ENCODE results near the gene SF3B3.
"Not testable (repeated sequence)": the region's sequence is repeated elsewhere in the genome, so short reads cannot be mapped to it uniquely, and the experiment has no call there.

The SF3B3 gene

DNA sequence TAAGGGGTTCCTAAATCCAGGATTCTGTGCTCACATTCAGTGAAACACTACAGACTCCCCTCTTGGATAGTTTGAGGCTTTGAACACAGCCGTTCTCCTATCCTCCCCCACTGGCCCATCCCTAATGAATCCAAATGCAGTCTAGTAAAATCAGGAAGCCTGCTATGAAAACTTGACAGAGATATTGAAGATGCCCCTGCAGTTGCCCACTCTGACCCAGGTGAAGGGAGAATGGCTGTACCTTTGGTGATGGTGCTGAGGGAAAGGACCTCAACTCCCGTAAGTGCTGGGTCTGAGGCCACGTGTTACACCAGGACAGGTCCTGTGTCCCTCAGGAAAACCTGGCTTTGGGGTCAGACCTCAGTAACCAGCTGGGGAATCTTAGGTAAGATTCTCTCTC, 54.4 kb downstream of the SF3B3 start:
- DNase-seq = no peak
- Mint-ChIP-seq H3K27me3 (no peaks in the 10 kb centered on the region), H3K27ac (no peak overlapping the region), H3K36me3 (peaks cover 14% of the 10 kb centered on the region), H3K4me1 (no peaks in the 10 kb centered on the region), H3K4me3 (no peak overlapping the region), H3K9me3 (no peaks in the 10 kb centered on the region)
- CTCF ChIA-PET = no interaction called here

DNA sequence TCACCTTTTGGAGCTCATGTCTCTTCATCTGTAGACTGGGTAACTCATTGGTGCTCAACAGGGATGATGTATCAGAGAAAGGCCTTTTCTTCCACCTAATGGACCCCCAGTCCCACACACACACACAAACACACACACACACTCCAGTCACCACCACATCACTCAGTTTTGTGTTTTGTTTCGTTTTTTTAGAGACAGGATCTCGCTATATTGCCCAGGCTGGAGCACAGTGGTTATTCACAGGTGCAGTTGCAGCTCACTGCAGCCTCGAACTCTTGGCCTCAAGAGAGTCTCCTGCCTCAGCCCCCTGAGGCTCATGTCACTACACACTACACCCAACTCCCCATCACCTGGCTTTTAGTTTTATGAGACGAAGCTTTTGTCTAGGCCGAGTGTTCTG, 55.6 kb downstream of the SF3B3 start:
- Mint-ChIP-seq H3K4me1 (no peaks in the 10 kb centered on the region), H3K36me3 (peaks cover 5% of the 10 kb centered on the region), H3K4me3 (no peak overlapping the region), H3K27me3 (peaks cover 5% of the 10 kb centered on the region), H3K9me3 (no peaks in the 10 kb centered on the region), H3K27ac (peak overlapping the region; percentile 52)
- no peak for DNase-seq
- CTCF ChIA-PET = interaction anchor here (0.6 kb wide), 1 partner anchor 19 kb away, joined by 4 read pairs; no protein-coding TSS in a partner anchor

DNA sequence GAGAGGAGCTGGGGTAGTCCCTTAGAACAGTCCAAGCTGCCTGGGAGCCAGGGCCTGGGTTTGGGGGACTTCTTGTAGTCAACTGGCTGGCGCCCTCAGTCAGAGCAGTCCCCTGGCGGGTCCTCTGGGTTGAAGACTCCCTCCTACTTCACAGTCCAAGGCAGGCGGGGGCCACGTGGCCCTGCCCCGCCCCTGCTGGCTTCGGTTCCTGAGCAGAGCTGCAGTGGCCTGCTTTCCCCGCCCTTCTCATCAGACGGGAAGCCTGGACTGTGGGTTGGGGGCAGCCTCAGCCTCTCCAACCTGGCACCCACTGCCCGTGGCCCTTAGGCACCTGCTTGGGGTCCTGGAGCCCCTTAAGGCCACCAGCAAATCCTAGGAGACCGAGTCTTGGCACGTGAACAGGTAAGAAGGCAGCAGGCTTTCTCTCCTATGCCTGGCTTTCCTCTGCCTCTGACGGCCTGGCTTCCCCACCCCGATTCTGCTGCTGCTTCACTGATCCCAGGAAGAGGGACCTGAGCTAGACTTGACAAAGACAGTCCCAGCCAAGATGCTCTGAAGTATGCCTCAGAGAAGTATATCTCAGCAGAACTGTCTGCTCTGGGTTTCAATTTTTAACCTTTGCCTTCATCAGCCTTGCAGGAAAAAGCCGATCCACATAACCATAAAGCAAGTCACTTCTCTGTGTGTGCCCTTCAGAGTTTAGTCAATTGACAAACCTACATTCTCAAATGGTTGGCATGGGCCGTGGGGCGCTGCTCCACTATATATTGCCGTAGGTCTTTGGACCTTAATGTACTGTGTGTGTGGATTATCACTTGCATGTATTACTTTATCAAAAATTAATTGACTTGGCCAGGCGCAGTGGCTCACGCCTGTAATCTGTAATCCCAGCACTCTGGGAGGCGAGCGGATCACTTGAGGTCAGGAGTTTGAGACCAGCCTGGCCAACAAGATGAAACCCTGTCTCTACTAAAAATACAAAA, 56.3 kb downstream of the SF3B3 start:
- H3K4me1 Mint-ChIP-seq = no peaks in the 10 kb centered on the region
- no peak overlapping the region for H3K27ac Mint-ChIP-seq
- no peaks in the 10 kb centered on the region for H3K9me3 Mint-ChIP-seq
- no peak overlapping the region for H3K4me3 Mint-ChIP-seq
- H3K36me3 Mint-ChIP-seq = no peaks in the 10 kb centered on the region
- peaks cover 9% of the 10 kb centered on the region for H3K27me3 Mint-ChIP-seq
- CTCF ChIA-PET = no interaction called here
- DNase-seq = no peak

DNA sequence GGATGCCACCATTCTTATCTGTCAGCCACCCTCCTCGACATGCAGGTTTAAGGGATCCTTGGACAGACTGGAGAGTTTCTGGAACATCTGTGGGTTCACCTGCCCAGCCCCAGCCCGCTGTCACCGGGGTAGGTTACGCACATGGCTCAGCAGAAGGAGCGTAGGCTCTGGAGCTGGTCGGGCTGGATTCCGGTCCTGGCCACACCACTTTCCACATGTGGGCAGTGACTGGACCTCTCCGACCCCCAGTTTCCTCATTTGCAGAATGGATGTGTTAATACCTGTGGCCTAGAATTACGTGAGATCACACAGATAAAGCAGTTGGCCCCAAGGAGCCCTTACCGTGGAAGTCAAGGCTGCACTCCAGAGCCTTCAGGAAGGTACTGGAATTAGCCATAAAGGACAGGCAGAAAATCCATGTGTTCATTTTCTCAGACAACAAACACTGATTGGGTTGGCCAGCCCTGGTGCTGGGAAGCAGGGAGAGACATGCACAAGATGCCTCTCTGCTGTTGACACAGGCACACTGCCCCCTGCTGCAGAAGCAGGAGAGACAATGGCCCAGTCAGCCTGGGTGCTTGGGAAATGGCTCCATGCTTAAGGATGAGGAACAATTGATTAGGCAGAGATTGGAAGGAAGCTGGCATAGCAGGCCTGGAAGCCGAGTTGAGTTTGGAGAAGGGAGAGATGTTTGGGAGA, 58.8 kb downstream of the SF3B3 start:
- H3K27me3 Mint-ChIP-seq = peaks cover 13% of the 10 kb centered on the region
- no peaks in the 10 kb centered on the region for H3K9me3 Mint-ChIP-seq
- no peak for DNase-seq
- H3K36me3 Mint-ChIP-seq = no peaks in the 10 kb centered on the region
- CTCF ChIA-PET = interaction anchor here (0.8 to 1.5 kb wide), 2 partner anchors 73 to 74 kb away, joined by 3 read pairs; no protein-coding TSS in a partner anchor
- no peaks in the 10 kb centered on the region for H3K4me1 Mint-ChIP-seq
- H3K4me3 Mint-ChIP-seq = no peak overlapping the region
- no peak overlapping the region for H3K27ac Mint-ChIP-seq

DNA sequence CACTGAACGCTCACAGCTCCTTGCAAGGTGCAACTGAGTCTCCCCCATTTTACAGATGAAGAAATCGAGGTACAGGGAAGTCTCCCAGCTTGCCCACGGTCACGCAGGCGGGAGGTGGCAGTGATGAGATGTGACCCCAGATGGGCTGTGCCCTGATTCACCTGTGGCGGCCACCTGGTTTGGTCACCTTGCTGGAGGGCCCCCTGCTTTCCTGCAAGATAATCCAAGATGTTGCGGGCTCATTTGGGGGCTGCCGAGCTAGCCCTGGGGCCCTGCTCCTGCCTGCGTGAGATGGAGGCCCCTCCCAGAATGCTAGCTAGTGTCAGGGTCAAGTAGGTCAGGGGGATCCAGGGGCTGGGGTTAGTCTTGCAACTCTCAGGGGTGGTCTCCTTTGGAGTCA, 63.1 kb downstream of the SF3B3 start:
- Mint-ChIP-seq H3K27me3 (peaks cover 13% of the 10 kb centered on the region), H3K9me3 (no peaks in the 10 kb centered on the region), H3K4me1 (no peaks in the 10 kb centered on the region), H3K36me3 (no peaks in the 10 kb centered on the region), H3K4me3 (no peak overlapping the region), H3K27ac (no peak overlapping the region)
- CTCF ChIA-PET = no interaction called here
- no peak for DNase-seq

DNA sequence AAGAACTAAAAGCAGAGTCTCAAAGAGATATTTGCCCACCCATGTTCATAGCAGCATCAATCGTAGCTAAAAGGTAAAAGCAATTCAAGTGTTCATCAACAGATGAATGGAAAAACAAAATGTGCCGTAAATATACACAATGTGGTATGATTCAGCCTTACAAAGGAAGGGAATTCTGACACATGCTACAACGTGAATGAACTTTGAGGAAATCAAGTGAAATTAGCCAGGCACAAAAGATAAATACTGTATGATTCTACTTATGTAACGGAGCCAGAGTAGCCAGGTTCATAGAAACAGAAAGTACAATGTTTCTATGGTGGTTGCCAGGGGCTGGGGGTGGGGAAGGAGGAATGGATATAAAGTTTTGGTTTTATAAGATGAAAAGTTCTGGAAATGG, 64.9 kb downstream of the SF3B3 start:
- no peaks in the 10 kb centered on the region for H3K9me3 Mint-ChIP-seq
- H3K36me3 Mint-ChIP-seq = no peaks in the 10 kb centered on the region
- no peak overlapping the region for H3K4me3 Mint-ChIP-seq
- no peaks in the 10 kb centered on the region for H3K4me1 Mint-ChIP-seq
- no peak overlapping the region for H3K27ac Mint-ChIP-seq
- DNase-seq = no peak
- H3K27me3 Mint-ChIP-seq = peaks cover 13% of the 10 kb centered on the region
- CTCF ChIA-PET = no interaction called here

DNA sequence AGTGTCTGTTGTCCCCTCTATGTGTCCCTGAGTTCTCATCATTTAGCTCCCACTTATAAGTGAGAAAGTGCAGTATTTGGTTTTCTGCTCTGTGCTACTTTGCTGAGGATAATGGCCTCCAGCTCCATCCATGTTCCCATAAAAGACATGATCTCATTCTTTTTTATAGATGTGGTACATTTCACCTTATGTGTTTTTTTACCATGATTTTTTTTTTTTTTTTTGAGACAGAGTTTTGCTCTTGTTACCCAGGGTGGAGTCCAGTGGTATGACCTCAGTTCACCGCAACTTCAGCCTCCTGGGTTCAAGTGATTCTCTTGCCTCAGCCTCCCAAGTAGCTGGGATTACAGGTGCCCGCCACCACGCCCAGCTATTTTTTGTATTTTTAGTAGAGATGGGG, 65.8 kb downstream of the SF3B3 start:
- DNase-seq, H3K27me3 Mint-ChIP-seq, H3K36me3 Mint-ChIP-seq, H3K9me3 Mint-ChIP-seq, CTCF ChIA-PET, H3K27ac Mint-ChIP-seq, H3K4me1 Mint-ChIP-seq, H3K4me3 Mint-ChIP-seq: not testable (repeated sequence)

DNA sequence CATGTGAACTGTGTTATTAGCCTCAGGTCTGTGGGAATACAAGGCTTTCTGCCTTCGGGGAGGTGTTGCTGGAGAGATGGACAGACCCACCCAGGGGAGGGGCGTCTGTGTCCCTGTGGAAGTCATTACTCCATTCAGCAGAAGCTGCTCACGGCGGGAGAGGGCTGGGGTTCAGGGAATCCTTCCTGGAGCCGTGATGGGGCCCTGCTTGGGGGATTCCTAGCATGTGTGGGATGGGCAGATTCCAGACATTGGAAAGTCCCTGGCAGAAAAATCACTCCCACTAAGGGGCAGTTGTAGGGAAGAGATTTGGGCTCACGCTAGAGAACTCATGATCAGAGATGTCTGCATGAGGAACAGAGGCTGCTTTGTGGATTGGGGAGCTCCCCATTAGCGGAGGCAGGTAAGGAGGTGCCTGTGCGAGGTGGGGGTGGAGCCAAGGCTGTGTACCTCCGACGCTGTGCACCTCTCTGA, 66.4 kb downstream of the SF3B3 start:
- CTCF ChIA-PET = no interaction called here
- H3K9me3 Mint-ChIP-seq = no peaks in the 10 kb centered on the region
- no peak for DNase-seq
- H3K27ac Mint-ChIP-seq = no peak overlapping the region
- H3K4me3 Mint-ChIP-seq = no peak overlapping the region
- H3K4me1 Mint-ChIP-seq = no peaks in the 10 kb centered on the region
- no peaks in the 10 kb centered on the region for H3K36me3 Mint-ChIP-seq
- H3K27me3 Mint-ChIP-seq = peaks cover 10% of the 10 kb centered on the region

DNA sequence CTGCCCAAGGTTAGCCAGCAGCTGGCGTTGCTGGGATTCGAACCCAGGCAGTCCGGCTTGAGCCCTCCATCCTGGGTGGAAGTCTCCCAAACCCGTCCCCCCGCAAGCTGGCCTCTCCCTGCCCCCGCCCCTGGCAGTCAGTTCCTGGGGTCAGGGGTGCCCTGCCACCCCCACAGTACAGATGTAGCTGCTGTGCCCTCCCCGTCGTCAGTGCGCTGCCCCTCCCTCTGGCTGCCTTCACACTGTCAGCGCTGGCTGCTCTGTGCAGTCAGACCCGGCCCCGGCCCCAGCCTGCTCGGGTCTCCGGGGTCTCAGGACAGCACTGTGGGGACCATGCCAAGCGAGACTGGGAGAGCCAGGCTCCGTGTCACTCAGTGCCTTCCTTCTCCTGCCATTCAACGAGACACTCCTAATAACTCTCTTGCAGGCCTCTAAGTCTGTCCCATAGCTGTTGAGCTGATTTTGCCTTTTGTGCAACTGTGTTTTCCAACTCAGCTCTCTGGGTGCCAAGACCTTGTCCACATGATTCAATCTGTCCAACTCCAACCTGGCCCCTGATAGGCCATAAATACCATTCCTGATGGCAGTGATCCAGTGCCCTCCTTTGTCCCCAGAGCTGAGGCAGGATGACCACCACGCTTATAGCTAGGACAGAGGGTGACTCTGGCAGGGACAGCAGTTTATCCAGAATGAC, 67.3 kb downstream of the SF3B3 start:
- CTCF ChIA-PET = interaction anchor here (1.0 kb wide), 1 partner anchor 59 kb away, joined by 3 read pairs; no protein-coding TSS in a partner anchor
- Mint-ChIP-seq H3K4me1 (no peaks in the 10 kb centered on the region), H3K27ac (no peak overlapping the region), H3K36me3 (no peaks in the 10 kb centered on the region), H3K4me3 (no peak overlapping the region), H3K27me3 (peaks cover 18% of the 10 kb centered on the region), H3K9me3 (no peaks in the 10 kb centered on the region)
- DNase-seq = no peak

DNA sequence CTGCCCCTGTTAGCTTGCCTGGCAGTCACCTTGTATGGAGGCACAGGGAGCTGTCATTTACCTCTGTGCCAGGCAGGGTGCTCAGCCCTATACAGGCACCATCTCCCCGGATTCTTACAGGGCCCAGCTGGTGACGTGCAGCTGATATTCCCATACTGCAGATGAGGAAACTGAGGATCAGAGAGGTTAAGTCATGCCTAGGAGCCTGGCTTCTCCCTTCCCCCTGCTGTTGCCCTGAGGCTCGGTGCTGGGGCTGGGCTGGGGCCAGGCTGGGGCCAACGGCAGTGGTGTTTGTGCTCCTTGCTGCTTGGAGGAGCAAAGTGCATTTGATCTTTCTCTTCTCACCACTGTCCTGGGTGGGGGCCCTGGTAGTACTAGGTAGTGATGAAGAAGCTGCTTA, 68.0 kb downstream of the SF3B3 start:
- no peak overlapping the region for H3K4me3 Mint-ChIP-seq
- no peaks in the 10 kb centered on the region for H3K36me3 Mint-ChIP-seq
- CTCF ChIA-PET = interaction anchor here (1.0 kb wide), 1 partner anchor 59 kb away, joined by 3 read pairs; no protein-coding TSS in a partner anchor
- no peak overlapping the region for H3K27ac Mint-ChIP-seq
- no peak for DNase-seq
- peaks cover 16% of the 10 kb centered on the region for H3K27me3 Mint-ChIP-seq
- H3K9me3 Mint-ChIP-seq = no peaks in the 10 kb centered on the region
- H3K4me1 Mint-ChIP-seq = no peaks in the 10 kb centered on the region

DNA sequence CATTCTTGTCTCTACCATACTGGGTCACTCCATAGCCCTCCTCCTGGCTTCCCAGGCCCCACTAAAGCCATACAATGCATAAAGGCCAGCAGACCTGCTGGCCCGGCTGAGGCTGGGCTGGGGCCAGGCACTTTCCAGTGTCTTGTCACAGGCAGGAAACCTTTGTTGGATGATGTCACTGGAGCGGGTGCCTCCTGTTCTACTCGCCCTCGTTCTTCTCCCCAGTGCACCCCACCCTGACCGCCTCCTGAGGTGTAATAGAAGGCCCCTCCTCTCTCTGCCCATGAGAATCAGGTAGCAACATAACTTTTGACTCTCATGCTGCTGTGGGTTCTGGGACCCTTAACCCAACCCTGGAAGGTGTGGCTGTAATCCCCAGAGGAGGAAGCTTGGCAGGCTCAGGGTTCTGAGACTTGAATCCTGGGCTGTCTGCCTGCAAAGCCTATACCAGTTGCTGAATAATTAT, 68.5 kb downstream of the SF3B3 start:
- DNase-seq = no peak
- Mint-ChIP-seq H3K27ac (no peak overlapping the region), H3K4me3 (no peak overlapping the region), H3K27me3 (peaks cover 15% of the 10 kb centered on the region), H3K4me1 (no peaks in the 10 kb centered on the region), H3K36me3 (no peaks in the 10 kb centered on the region), H3K9me3 (no peaks in the 10 kb centered on the region)
- CTCF ChIA-PET = no interaction called here

DNA sequence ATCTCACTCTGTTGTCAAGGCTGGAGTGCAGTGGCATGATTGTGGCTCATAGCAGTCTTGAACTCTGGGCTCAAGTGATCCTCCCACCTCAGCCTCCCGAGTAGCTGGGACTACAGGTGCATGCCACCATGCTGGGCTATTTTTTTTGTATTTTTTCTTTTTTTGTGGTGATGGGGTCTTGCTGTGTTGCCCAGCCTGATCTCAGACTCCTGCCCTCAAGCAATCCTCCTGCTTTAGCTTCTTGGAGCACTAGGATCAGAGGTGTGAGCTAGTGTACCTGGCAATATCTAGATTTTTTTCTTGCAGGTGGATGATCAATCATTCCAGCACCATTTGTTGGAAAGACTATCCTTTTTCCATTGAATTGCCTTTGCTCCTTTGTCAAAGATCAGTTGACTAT, 69.9 kb downstream of the SF3B3 start:
- Mint-ChIP-seq H3K36me3 (no peaks in the 10 kb centered on the region), H3K27me3 (peaks cover 15% of the 10 kb centered on the region), H3K4me3 (no peak overlapping the region), H3K9me3 (no peaks in the 10 kb centered on the region), H3K27ac (no peak overlapping the region), H3K4me1 (no peaks in the 10 kb centered on the region)
- CTCF ChIA-PET = no interaction called here
- DNase-seq = no peak

DNA sequence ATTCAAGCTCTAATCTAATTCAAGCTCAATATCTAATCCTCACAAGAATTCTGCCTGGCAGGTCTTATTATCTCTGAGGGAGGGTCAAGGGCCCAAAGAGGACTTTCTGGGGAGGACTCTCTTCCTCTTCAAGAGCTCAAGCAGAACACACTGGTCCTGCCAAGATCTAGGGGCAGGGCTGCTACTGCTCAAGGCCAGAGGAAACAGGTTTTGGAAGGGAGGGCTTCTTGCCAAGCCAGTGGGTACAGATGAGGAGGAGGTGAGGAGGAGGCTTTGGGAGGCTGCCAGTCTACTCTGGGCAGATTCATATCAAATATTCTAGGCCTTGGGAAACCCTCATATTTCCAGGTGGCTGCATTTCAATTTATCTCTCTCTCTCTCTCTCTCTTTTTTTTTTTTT, 71.0 kb downstream of the SF3B3 start:
- no peak for DNase-seq
- H3K27me3 Mint-ChIP-seq = peaks cover 23% of the 10 kb centered on the region
- no peaks in the 10 kb centered on the region for H3K9me3 Mint-ChIP-seq
- H3K27ac Mint-ChIP-seq = no peak overlapping the region
- CTCF ChIA-PET = no interaction called here
- H3K4me1 Mint-ChIP-seq = no peaks in the 10 kb centered on the region
- no peak overlapping the region for H3K4me3 Mint-ChIP-seq
- no peaks in the 10 kb centered on the region for H3K36me3 Mint-ChIP-seq

DNA sequence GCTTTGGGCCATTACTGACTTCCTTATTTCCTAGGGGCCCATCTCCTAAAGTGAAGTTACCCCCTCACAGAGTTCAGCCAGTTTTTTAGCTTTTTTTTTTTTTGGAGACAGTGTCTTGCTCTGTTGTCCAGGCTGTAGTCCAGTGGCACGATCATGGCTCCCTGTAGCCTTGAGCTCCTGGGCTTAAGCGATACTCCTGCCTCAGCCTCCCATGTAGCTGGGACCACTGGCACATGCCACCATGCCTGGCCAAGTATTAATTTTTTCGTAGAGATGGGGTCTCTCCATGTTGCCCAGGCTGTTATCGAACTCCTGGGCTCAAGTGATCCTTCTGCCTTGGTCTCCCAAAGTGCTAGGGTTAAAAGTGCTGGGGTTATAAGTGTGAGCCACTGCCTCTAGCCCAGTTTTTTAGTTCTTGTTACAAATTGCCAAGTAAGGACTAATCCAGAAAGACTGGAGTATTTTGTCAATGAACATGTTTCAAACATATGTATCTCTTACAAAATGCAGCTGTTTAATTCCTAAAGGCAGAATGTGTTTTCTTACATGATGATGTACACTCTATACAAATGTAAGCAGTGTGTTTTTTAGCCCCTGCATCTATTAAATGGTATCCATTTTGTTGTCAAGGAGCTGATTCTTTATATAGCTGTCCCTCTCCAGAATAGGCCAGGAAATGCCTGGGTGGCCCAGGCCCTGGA, 73.7 kb downstream of the SF3B3 start:
- H3K27ac Mint-ChIP-seq = no peak overlapping the region
- DNase-seq = no peak
- H3K4me3 Mint-ChIP-seq = no peak overlapping the region
- no peaks in the 10 kb centered on the region for H3K9me3 Mint-ChIP-seq
- H3K36me3 Mint-ChIP-seq = no peaks in the 10 kb centered on the region
- CTCF ChIA-PET = interaction anchor here (0.9 to 1.6 kb wide), 2 partner anchors 173 to 174 kb away, joined by 3 to 5 read pairs; no protein-coding TSS in a partner anchor
- no peaks in the 10 kb centered on the region for H3K4me1 Mint-ChIP-seq
- H3K27me3 Mint-ChIP-seq = peaks cover 29% of the 10 kb centered on the region
